ENCODE data around the gene CFH. TPM values are rescaled to one million over a fixed set of nuclear protein-coding genes. Genes with fewer than 3 reads are reported as not detected.

The CFH gene
- total RNA-seq, 2 experiments from 2014 or later, result 2.5 to 2.7 TPM

DNA sequence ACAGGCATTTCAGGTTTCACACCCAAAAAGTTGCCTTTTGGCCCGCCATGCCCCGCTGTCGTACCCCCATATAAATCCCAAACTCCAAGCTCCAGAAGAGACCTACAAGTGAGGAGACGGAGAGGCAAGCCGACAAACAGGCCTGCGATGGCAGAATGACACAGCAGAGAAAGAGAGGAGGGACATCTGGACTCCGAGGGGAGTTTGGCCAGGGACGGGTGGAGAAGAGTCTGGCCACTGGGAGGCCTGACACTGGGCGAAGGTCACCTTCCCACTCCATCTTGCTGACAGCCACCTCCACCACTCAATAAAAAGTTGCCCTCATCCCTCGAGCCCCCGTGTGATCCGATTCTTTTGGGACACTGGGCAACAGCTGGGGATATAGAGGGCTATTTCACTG lies 1.9 kb upstream of the CFH start:
- no peak overlapping the region for H3K27ac Mint-ChIP-seq

DNA sequence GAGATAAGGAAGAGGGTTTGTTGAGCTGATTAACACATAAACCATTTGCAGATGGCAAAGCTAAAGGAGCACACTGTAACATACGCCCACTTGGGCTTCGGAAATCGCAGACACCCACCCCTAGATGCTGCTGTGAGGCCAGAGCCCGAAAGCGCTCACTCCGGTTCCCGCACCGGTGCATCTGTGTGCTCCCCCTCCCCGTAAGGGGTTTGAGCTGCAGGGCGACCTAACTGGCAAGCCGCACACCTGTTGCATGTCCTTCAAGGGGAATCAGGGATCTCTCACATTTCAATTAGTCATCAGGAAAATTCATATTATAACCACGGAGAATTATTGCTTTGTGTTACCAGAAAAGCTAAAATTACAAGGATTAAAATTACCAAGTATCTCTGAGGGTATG lies 1.4 kb upstream of the CFH start:
- H3K4me1 Mint-ChIP-seq (ENCODE audit: low read depth), result peaks cover 23% of the 10 kb centered on the region
- no peak for DNase-seq
- intact Hi-C loops (cut with micrococcal nuclease), result no loop called here
- no peaks in the 10 kb centered on the region for H3K27me3 Mint-ChIP-seq
- no peaks in the 10 kb centered on the region for H3K9me3 Mint-ChIP-seq
- no peak overlapping the region for H3K4me3 Mint-ChIP-seq
- no peaks in the 10 kb centered on the region for H3K36me3 Mint-ChIP-seq
- ChIA-PET POLR2A (no interaction called here), CTCF (no interaction called here)
- no peak overlapping the region for H3K27ac Mint-ChIP-seq

More for the DNA sequence above, 1.9 kb upstream of the CFH start:
- Mint-ChIP-seq H3K9me3 (no peaks in the 10 kb centered on the region), H3K4me3 (no peak overlapping the region), H3K4me1 (ENCODE audit: low read depth) (peaks cover 23% of the 10 kb centered on the region), H3K27me3 (no peaks in the 10 kb centered on the region), H3K36me3 (no peaks in the 10 kb centered on the region)
- DNase-seq, result no peak
- POLR2A ChIA-PET, result no interaction called here
- CTCF ChIA-PET, result no interaction called here
- intact Hi-C loops (cut with micrococcal nuclease), result no loop called here

DNA sequence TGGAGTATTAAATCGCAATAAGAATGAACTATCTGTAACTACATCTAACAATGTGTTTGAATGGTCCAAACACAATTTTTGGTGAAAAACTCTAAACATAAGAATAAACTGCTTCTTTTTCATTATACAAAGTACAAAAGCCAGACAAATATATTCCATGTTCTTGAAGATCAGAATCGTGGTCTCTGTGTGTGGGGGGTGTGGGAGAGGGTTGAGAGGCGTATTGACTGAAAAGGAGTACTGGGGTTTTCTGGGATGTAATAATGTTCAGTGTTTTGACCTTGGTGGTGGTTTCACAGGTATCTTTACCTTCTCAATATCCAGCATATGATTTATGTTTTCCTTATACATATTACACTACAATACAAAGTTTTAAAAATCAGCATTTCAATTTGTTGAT lies 764 bp upstream of the CFH start:
- no peak overlapping the region for H3K27ac Mint-ChIP-seq
- no peak overlapping the region for H3K4me3 Mint-ChIP-seq
- no peak for DNase-seq
- CTCF ChIA-PET, result interaction anchor here (0.6 kb wide), 1 partner anchor 10 kb away, joined by 3 read pairs; no protein-coding TSS in a partner anchor
- peaks cover 26% of the 10 kb centered on the region for H3K4me1 Mint-ChIP-seq (ENCODE audit: low read depth)
- no peaks in the 10 kb centered on the region for H3K36me3 Mint-ChIP-seq
- POLR2A ChIA-PET, result no interaction called here
- intact Hi-C loops (cut with micrococcal nuclease), result no loop called here
- no peaks in the 10 kb centered on the region for H3K27me3 Mint-ChIP-seq
- no peaks in the 10 kb centered on the region for H3K9me3 Mint-ChIP-seq

DNA sequence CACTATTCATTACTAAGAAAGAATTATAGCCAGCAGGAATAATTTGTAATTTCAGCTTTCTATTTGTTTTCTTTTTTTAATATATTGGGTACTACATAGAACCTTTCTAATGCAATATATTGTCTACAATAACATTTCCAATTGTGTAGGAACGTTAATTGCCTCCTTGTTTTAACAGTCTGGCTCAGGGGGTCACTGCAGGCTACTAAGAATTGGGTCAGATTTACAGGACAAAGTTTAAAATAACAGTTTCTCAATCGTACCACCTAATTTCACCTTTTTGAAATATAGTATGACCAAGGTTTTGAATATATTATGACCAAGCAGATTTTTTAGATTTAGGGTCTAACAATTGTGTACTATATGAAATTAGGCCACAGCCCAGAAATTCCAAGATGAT lies 2.4 kb downstream of the CFH start:
- Mint-ChIP-seq H3K4me1 (ENCODE audit: low read depth) (peaks cover 32% of the 10 kb centered on the region), H3K27me3 (no peaks in the 10 kb centered on the region), H3K4me3 (no peak overlapping the region), H3K36me3 (no peaks in the 10 kb centered on the region), H3K27ac (no peak overlapping the region), H3K9me3 (no peaks in the 10 kb centered on the region)
- CTCF ChIA-PET, result no interaction called here
- POLR2A ChIA-PET, result no interaction called here
- intact Hi-C loops (cut with micrococcal nuclease), result no loop called here
- no peak for DNase-seq

DNA sequence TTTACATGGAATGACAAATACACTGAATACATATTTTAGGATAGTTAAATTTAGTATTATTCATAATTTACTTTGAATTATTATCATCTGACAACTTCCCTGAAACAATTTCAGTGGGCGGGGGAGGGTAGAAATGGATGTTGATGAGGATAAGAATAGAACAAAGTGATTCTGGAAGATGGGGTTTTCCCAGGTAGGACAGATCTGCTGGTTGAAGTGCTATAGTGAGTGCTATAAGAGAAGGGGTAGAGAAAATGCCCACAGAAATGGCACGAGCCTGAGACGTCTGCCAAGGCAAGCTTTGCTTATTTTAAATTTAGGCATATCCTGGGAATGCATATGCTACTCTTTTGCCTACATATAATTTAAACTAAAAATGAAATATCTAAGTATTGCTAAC lies 3.2 kb downstream of the CFH start:
- ChIA-PET POLR2A (no interaction called here), CTCF (interaction anchor here (1.1 kb wide), 1 partner anchor 507 kb away, joined by 5 read pairs; no protein-coding TSS in a partner anchor)
- Mint-ChIP-seq H3K9me3 (no peaks in the 10 kb centered on the region), H3K27me3 (no peaks in the 10 kb centered on the region), H3K4me1 (ENCODE audit: low read depth) (peaks cover 32% of the 10 kb centered on the region), H3K36me3 (no peaks in the 10 kb centered on the region), H3K4me3 (no peak overlapping the region), H3K27ac (no peak overlapping the region)
- no peak for DNase-seq
- intact Hi-C loops (cut with micrococcal nuclease), result no loop called here

DNA sequence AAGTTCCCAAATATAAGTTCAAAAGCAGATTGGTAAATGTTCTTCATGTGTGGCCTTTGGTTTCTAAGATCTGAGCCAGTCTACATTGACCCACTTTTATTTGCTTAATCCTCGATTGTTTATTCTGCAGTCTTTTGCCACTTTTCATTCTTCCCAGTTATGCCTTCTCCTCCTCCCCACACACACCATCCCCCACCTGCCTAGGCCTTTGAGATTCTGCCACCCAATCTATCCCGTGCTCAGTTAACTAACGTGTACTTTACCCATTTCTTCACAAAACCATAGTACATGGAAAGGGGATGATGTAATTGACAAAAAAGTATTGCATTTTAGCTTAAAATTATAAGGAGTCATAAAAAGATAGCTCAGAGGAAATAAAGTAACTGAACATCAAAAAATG lies 3.7 kb downstream of the CFH start:
- Mint-ChIP-seq H3K36me3 (no peaks in the 10 kb centered on the region), H3K27ac (no peak overlapping the region), H3K27me3 (no peaks in the 10 kb centered on the region), H3K4me1 (ENCODE audit: low read depth) (peaks cover 28% of the 10 kb centered on the region), H3K9me3 (no peaks in the 10 kb centered on the region), H3K4me3 (no peak overlapping the region)
- DNase-seq, result no peak
- intact Hi-C loops (cut with micrococcal nuclease), result no loop called here
- POLR2A ChIA-PET, result no interaction called here
- CTCF ChIA-PET, result interaction anchor here (1.1 kb wide), 1 partner anchor 507 kb away, joined by 5 read pairs; no protein-coding TSS in a partner anchor

DNA sequence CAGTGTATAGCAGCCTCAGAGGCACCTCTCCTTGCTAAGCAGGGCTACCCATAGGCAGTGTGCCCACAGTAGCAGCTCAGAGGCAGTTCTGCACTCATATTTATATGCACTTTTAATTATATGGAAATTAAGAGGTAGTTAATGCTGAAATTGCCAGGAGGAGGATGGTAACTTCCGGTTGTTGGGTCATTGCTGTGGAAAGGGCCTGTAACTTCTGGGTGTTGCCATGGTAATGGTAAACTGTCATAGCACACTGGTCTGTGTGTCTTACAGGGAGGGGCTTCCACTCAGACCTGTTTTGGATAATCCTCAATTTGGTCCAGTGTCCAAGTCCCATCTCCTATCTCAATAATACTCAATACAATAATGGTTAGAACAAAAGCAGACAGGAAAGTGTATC lies 7.6 kb downstream of the CFH start:
- intact Hi-C loops (cut with micrococcal nuclease), result no loop called here
- H3K4me1 Mint-ChIP-seq (ENCODE audit: low read depth), result peaks cover 11% of the 10 kb centered on the region
- H3K36me3 Mint-ChIP-seq, result no peaks in the 10 kb centered on the region
- POLR2A ChIA-PET, result no interaction called here
- CTCF ChIA-PET, result no interaction called here
- no peaks in the 10 kb centered on the region for H3K9me3 Mint-ChIP-seq
- DNase-seq, result no peak
- no peak overlapping the region for H3K27ac Mint-ChIP-seq
- H3K27me3 Mint-ChIP-seq, result no peaks in the 10 kb centered on the region
- H3K4me3 Mint-ChIP-seq, result no peak overlapping the region

DNA sequence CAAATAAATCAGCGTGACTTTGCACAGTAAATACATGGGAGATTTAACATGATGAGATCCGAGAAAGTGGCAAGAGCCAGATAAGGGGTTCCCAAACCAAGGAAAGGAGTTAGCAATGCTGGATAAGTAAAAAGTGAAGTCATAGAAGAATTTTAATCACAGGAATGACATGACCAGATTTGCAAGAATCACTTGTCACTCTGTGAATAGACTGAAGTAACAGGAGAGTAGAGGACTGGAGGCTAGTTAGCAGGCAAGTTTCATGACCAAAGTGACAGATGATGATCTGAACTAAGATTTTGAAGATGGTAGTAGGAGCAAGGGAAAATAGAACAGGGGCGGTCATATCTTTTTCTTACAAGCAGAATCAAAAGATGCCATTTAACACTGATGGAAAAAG lies 8.4 kb downstream of the CFH start:
- Mint-ChIP-seq H3K27me3 (no peaks in the 10 kb centered on the region), H3K27ac (no peak overlapping the region), H3K4me1 (ENCODE audit: low read depth) (peaks cover 9% of the 10 kb centered on the region), H3K4me3 (no peak overlapping the region), H3K9me3 (no peaks in the 10 kb centered on the region), H3K36me3 (no peaks in the 10 kb centered on the region)
- no peak for DNase-seq
- ChIA-PET POLR2A (no interaction called here), CTCF (interaction anchor here (0.5 to 2.0 kb wide), 5 partner anchors 17 to 929 kb away, joined by 3 to 36 read pairs (median 4); no protein-coding TSS in a partner anchor)
- intact Hi-C loops (cut with micrococcal nuclease), result no loop called here

DNA sequence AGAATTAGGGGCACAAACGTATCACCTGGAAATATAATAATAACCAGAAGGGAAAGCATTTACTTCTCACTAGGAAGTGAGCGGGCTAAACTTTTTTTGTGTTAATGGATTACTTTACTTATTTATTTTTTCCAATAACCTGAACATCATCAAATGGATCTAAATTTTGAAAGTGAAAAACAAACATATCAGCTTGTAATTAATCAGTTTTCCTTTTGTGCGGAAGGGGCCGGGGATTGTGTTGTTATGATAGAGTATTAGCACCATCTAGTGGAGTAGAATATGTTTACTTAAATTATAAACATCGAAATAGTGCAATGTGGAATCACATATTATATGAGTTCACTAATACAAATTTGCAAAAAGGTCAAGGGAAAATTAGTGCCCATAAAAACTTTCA lies 9.0 kb downstream of the CFH start:
- DNase-seq, result no peak
- peaks cover 6% of the 10 kb centered on the region for H3K4me1 Mint-ChIP-seq (ENCODE audit: low read depth)
- H3K27me3 Mint-ChIP-seq, result no peaks in the 10 kb centered on the region
- ChIA-PET CTCF (interaction anchor here (0.5 to 2.0 kb wide), 7 partner anchors 10 to 930 kb away, joined by 3 to 36 read pairs (median 3); no protein-coding TSS in a partner anchor), POLR2A (no interaction called here)
- intact Hi-C loops (cut with micrococcal nuclease), result loop anchor here (1.0 kb wide), 2 partner anchors 306 to 513 kb away; no protein-coding TSS in a partner anchor
- H3K36me3 Mint-ChIP-seq, result no peaks in the 10 kb centered on the region
- no peaks in the 10 kb centered on the region for H3K9me3 Mint-ChIP-seq
- H3K4me3 Mint-ChIP-seq, result no peak overlapping the region
- H3K27ac Mint-ChIP-seq, result no peak overlapping the region

DNA sequence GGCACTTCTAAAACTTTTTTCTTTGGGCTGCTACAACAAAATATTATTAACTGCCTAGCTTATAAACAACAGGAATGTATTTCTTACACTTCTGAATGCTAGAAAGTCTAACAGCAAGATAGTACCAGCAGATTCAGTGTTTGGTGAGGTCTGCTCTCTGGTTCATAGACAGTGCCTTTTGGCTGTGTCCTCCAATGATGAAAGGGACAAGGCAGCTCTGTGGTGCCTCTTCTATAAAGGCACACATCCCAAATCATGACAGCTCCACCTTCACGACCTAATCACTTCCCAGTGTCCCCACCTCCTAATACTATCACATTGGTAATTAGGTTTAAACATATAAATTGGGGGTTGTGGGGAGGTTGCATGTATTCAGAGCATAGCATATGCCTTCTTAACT lies 9.5 kb downstream of the CFH start:
- H3K36me3 Mint-ChIP-seq, result no peaks in the 10 kb centered on the region
- no peak for DNase-seq
- H3K4me1 Mint-ChIP-seq (ENCODE audit: low read depth), result peaks cover 6% of the 10 kb centered on the region
- H3K27me3 Mint-ChIP-seq, result no peaks in the 10 kb centered on the region
- intact Hi-C loops (cut with micrococcal nuclease), result loop anchor here (1.0 kb wide), 2 partner anchors 306 to 513 kb away; no protein-coding TSS in a partner anchor
- ChIA-PET POLR2A (no interaction called here), CTCF (interaction anchor here (0.6 to 2.0 kb wide), 4 partner anchors 10 to 515 kb away, joined by 3 to 36 read pairs (median 4); no protein-coding TSS in a partner anchor)
- H3K9me3 Mint-ChIP-seq, result no peaks in the 10 kb centered on the region
- no peak overlapping the region for H3K4me3 Mint-ChIP-seq
- H3K27ac Mint-ChIP-seq, result no peak overlapping the region

DNA sequence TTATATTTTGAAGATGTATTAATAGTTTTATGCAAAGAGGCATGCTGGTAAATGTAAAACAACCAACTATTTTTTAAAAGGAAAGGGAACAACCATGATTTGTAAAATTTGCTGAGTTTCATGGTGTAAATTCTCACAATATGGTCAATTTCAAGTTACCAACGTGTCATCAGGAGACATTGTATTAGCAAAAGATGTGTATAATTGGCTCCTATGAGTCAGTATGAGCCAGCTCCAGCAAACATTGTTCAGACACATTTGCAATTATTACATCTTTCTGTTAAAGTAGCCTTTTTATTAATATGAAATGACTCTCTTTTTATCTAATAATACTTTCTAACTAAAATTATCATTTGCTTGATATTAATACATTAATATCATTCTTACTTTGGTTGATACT lies 15.3 kb downstream of the CFH start:
- Mint-ChIP-seq H3K4me3 (no peak overlapping the region), H3K9me3 (no peaks in the 10 kb centered on the region), H3K27ac (no peak overlapping the region), H3K4me1 (ENCODE audit: low read depth) (no peaks in the 10 kb centered on the region), H3K27me3 (peaks cover 1% of the 10 kb centered on the region), H3K36me3 (peaks cover 1% of the 10 kb centered on the region)
- intact Hi-C loops (cut with micrococcal nuclease), result no loop called here
- CTCF ChIA-PET, result no interaction called here
- POLR2A ChIA-PET, result no interaction called here
- no peak for DNase-seq

DNA sequence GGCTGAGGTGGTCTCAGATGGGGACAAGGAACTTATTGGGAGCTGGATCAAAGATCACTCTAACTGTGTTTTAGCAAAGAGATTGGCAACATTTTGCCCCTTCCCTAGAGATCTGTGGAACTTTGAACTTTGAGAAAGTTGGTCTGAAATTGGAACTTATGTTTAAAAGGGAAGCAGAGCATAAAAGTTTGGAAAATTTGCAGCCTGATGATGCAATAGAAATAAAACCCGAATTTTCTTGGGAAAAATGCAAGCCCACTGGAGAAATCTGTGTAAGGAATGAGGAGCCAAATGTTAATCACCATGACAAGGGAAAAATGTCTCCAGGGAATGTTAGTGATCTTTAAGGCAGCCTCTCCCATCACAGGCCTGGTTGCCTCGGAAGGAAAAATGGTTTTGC lies 17.2 kb downstream of the CFH start:
- H3K36me3 Mint-ChIP-seq, result peaks cover 1% of the 10 kb centered on the region
- H3K9me3 Mint-ChIP-seq, result no peaks in the 10 kb centered on the region
- H3K4me3 Mint-ChIP-seq, result no peak overlapping the region
- ChIA-PET POLR2A (no interaction called here), CTCF (no interaction called here)
- no peak overlapping the region for H3K27ac Mint-ChIP-seq
- no peak for DNase-seq
- intact Hi-C loops (cut with micrococcal nuclease), result no loop called here
- peaks cover 1% of the 10 kb centered on the region for H3K27me3 Mint-ChIP-seq
- H3K4me1 Mint-ChIP-seq (ENCODE audit: low read depth), result no peaks in the 10 kb centered on the region

DNA sequence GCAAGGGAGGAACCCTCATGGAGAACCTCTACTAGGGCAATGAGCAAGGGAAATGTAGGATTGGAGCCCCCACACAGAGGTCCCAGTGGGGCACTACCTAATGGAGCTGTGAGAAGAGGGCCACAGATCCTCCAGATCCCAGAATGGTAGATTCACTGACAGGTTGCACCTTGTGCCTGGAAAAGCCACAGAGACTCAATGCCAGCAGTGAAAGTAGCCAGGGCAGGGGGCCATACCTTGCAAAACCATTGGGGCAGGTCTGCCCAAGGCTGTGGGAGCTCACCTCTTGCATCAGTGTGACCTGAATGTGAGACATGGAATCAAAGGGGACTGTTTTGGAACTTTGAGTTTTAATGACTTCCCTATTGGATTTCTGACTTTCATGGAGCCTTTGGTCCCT lies 17.9 kb downstream of the CFH start:
- H3K36me3 Mint-ChIP-seq, result peaks cover 1% of the 10 kb centered on the region
- H3K9me3 Mint-ChIP-seq, result no peaks in the 10 kb centered on the region
- intact Hi-C loops (cut with micrococcal nuclease), result no loop called here
- H3K4me3 Mint-ChIP-seq, result no peak overlapping the region
- H3K27ac Mint-ChIP-seq, result no peak overlapping the region
- DNase-seq, result no peak
- CTCF ChIA-PET, result no interaction called here
- POLR2A ChIA-PET, result no interaction called here
- no peaks in the 10 kb centered on the region for H3K4me1 Mint-ChIP-seq (ENCODE audit: low read depth)
- H3K27me3 Mint-ChIP-seq, result peaks cover 1% of the 10 kb centered on the region
